ENCODE results near the gene KISS1R. TPM values are rescaled to one million over a fixed set of nuclear protein-coding genes. Genes with fewer than 3 reads are reported as not detected.

Gene KISS1R
- total RNA-seq, 1 experiment from 2014 or later, result not detected

Other genes with a start within 250 kb of the KISS1R start
- gene FSTL3, start 240.9 kb upstream of the KISS1R start, total RNA-seq (2014; rRNA removed; shearing (Covaris generic)), result 4.4 and 19.8 TPM in 2 replicates
- not detected in 2 replicates for gene PRSS57, start 221.9 kb upstream of the KISS1R start, total RNA-seq (2014; rRNA removed; shearing (Covaris generic))
- gene PALM, start 208.4 kb upstream of the KISS1R start, total RNA-seq (2014; rRNA removed; shearing (Covaris generic)), result 0.10 TPM in 1 of 2 replicates, not detected in the other
- not detected in 2 replicates for gene MISP, start 166.2 kb upstream of the KISS1R start, total RNA-seq (2014; rRNA removed; shearing (Covaris generic))
- gene PTBP1, start 119.9 kb upstream of the KISS1R start, total RNA-seq (2014; rRNA removed; shearing (Covaris generic)), result 112 and 121 TPM in 2 replicates
- not detected in 2 replicates for gene PLPPR3, start 95.4 kb upstream of the KISS1R start, total RNA-seq (2014; rRNA removed; shearing (Covaris generic))
- gene AZU1, start 89.5 kb upstream of the KISS1R start, total RNA-seq (2014; rRNA removed; shearing (Covaris generic)), result not detected in 2 replicates
- not detected in 2 replicates for gene PRTN3, start 76.3 kb upstream of the KISS1R start, total RNA-seq (2014; rRNA removed; shearing (Covaris generic))
- gene ELANE, start 65.0 kb upstream of the KISS1R start, total RNA-seq (2014; rRNA removed; shearing (Covaris generic)), result not detected in 2 replicates
- gene CFD, start 57.7 kb upstream of the KISS1R start, total RNA-seq (2014; rRNA removed; shearing (Covaris generic)), result 0.29 and 0.60 TPM in 2 replicates
- gene MED16, start 24.1 kb upstream of the KISS1R start, total RNA-seq (2014; rRNA removed; shearing (Covaris generic)), result 15.1 and 16.5 TPM in 2 replicates
- not detected in 2 replicates for gene RNU6-9, start 23.8 kb upstream of the KISS1R start, total RNA-seq (2014; rRNA removed; shearing (Covaris generic))
- gene R3HDM4, start 4.1 kb upstream of the KISS1R start, total RNA-seq (2014; rRNA removed; shearing (Covaris generic)), result 19.7 and 29.3 TPM in 2 replicates
- 5.3 and 5.6 TPM in 2 replicates for gene ARID3A, start 8.7 kb downstream of the KISS1R start, total RNA-seq (2014; rRNA removed; shearing (Covaris generic))
- 47.7 and 67.0 TPM in 2 replicates for gene WDR18, start 67.0 kb downstream of the KISS1R start, total RNA-seq (2014; rRNA removed; shearing (Covaris generic))
- 0.20 and 0.24 TPM in 2 replicates for gene GRIN3B, start 83.1 kb downstream of the KISS1R start, total RNA-seq (2014; rRNA removed; shearing (Covaris generic))
- gene TMEM259, start 103.8 kb downstream of the KISS1R start, total RNA-seq (2014; rRNA removed; shearing (Covaris generic)), result 46.9 and 58.0 TPM in 2 replicates
- not detected in 2 replicates for gene RNU6-2, start 104.2 kb downstream of the KISS1R start, total RNA-seq (2014; rRNA removed; shearing (Covaris generic))
- gene CNN2, start 109.3 kb downstream of the KISS1R start, total RNA-seq (2014; rRNA removed; shearing (Covaris generic)), result 179 and 199 TPM in 2 replicates
- 1.5 and 3.4 TPM in 2 replicates for gene ABCA7, start 122.8 kb downstream of the KISS1R start, total RNA-seq (2014; rRNA removed; shearing (Covaris generic))
- gene ARHGAP45, start 149.8 kb downstream of the KISS1R start, total RNA-seq (2014; rRNA removed; shearing (Covaris generic)), result 0.98 and 1.3 TPM in 2 replicates
- 128 and 158 TPM in 2 replicates for gene POLR2E, start 178.0 kb downstream of the KISS1R start, total RNA-seq (2014; rRNA removed; shearing (Covaris generic))
- gene GPX4, start 186.7 kb downstream of the KISS1R start, total RNA-seq (2014; rRNA removed; shearing (Covaris generic)), result 386 and 470 TPM in 2 replicates